ENCODE results near the gene CYS1.

GRCh38 chr2:10119027-10119325 is 38.8 kb upstream of the CYS1 start:
- TF ChIP-seq POLR2A (IDR thresholded peaks at IDR 0.05) (no peak), CTCF (IDR thresholded peaks at IDR 0.05) (no peak)
